ENCODE results near the gene CLSTN3. TPM values are rescaled to one million over a fixed set of nuclear protein-coding genes. Genes with fewer than 3 reads are reported as not detected.

CLSTN3 gene
- total RNA-seq, 4 donors from 2014 or later = 13.9 to 98.7 (median 24.4) TPM

DNA sequence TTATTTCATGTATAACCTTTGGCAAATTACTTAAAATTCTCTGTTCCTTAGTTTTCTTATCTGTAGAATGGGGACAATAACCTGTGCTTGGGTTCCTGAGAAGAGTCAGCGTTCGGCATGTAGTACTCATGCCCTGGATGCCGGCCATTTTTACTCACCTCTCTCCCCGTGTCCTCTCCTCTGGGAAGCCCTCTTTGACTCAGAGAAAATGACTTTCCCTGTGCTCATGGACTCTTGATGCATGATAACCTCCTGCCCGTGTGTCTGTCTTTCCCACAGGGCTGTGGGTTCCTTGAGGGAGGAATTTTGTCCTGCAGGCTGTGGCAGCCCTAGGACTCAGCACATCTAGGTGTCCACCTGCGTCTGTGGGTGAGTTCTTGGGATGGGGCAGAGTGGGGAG is 15.3 kb upstream of the CLSTN3 start:
- intact Hi-C loops (cut with DNase I; ENCODE audit: low total_unique reads) = no loop called here

GRCh38 chr12:7116196-7116595 is 14.0 kb upstream of the CLSTN3 start:
- no peak overlapping the region for H3K27ac ChIP-seq
- DNase-seq = no peak
- no peaks in the 10 kb centered on the region for H3K9me3 ChIP-seq
- H3K4me1 ChIP-seq = peaks cover 0 to 7% (median 0%) of the 10 kb centered on the region in 4 donors
- intact Hi-C loops (cut with DNase I; ENCODE audit: low total_unique reads) = no loop called here
- H3K27me3 ChIP-seq = no peaks in the 10 kb centered on the region
- no peak overlapping the region for H3K4me3 ChIP-seq
- in situ Hi-C loops (cut with MboI; ENCODE audit: low pct_ligation_motif_present in 1 of 4, low pct_unique_long_range_greater_than_20kb in 1 of 4, low sequenced_read_pairs in 3 of 4) = loop anchor here in 3 of 4 donors (25.0 kb wide), 2 partner anchors 179 to 204 kb away; partner anchors contain the start of genes ATN1 (in 2 of the 3), C12orf57 (in 2 of the 3), RNU7-1 (in 2 of the 3) and ENO2 (in 1 of the 3)
- WGBS, 2 donors (ENCODE audit: low coverage in 1 of 2) = 93% methylated on average over 3 of the region's 3 CpGs; no CpG with 5 or more reads in 1 of the 2 donors
- no peaks in the 10 kb centered on the region for H3K36me3 ChIP-seq
- TF ChIP-seq EP300 (IDR thresholded peaks at IDR 0.05; ENCODE audit: low read depth) = no peak
- no peak for TF ChIP-seq POLR2A (IDR thresholded peaks at IDR 0.05)
- no peak for TF ChIP-seq CTCF (IDR thresholded peaks at IDR 0.05)
- TF ChIP-seq POLR2AphosphoS5 (IDR thresholded peaks at IDR 0.05) = no peak

More for the DNA sequence above, 15.3 kb upstream of the CLSTN3 start:
- Histone ChIP-seq H3K4me1 (peaks cover 0 to 7% (median 0%) of the 10 kb centered on the region in 4 donors), H3K4me3 (no peak overlapping the region), H3K27me3 (no peaks in the 10 kb centered on the region), H3K36me3 (no peaks in the 10 kb centered on the region), H3K27ac (no peak overlapping the region), H3K9me3 (no peaks in the 10 kb centered on the region)
- in situ Hi-C loops (cut with MboI; ENCODE audit: low pct_ligation_motif_present in 1 of 4, low pct_unique_long_range_greater_than_20kb in 1 of 4, low sequenced_read_pairs in 3 of 4) = loop anchor here in 3 of 4 donors (25.0 kb wide), 2 partner anchors 178 to 203 kb away; partner anchors contain the start of genes ATN1 (in 2 of the 3), C12orf57 (in 2 of the 3), RNU7-1 (in 2 of the 3) and ENO2 (in 1 of the 3)
- no peak for TF ChIP-seq POLR2A (IDR thresholded peaks at IDR 0.05)
- no peak for TF ChIP-seq EP300 (IDR thresholded peaks at IDR 0.05; ENCODE audit: low read depth)
- no peak for TF ChIP-seq POLR2AphosphoS5 (IDR thresholded peaks at IDR 0.05)
- TF ChIP-seq CTCF (IDR thresholded peaks at IDR 0.05) = no peak
- no peak for DNase-seq
- 94 to 100% methylated on average over 2 to 6 of the region's 6 CpGs for WGBS, 2 donors (ENCODE audit: low coverage in 1 of 2)

DNA sequence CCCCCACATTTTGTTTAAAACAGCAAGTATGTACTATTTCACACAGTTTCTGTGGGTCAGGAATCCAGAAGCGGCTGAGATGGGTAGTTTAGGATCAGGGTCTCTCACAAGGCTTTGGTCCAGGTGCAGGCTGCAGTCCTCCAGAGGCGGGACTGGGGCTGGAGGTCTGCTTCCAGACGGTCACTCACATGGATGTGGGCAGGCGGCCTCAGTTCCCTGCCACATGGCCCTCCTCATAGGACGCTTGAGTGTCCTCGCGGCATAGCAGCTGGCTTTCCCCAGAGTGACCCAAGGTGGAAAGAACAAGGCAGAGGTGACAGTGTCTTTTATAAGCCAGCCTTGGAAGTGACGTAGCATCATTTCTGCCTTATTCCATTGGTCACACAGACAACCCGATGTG is 13.3 kb upstream of the CLSTN3 start:
- intact Hi-C loops (cut with DNase I; ENCODE audit: low total_unique reads) = no loop called here
- DNase-seq = no peak
- peaks cover 0 to 7% (median 0%) of the 10 kb centered on the region in 4 donors for H3K4me1 ChIP-seq
- H3K4me3 ChIP-seq = no peak overlapping the region
- in situ Hi-C loops (cut with MboI; ENCODE audit: low pct_ligation_motif_present in 1 of 4, low pct_unique_long_range_greater_than_20kb in 1 of 4, low sequenced_read_pairs in 3 of 4) = loop anchor here in 3 of 4 donors (25.0 kb wide), 2 partner anchors 180 to 205 kb away; partner anchors contain the start of genes ATN1 (in 2 of the 3), C12orf57 (in 2 of the 3), RNU7-1 (in 2 of the 3) and ENO2 (in 1 of the 3)
- TF ChIP-seq POLR2A (IDR thresholded peaks at IDR 0.05) = no peak
- H3K9me3 ChIP-seq = no peaks in the 10 kb centered on the region
- no peaks in the 10 kb centered on the region for H3K27me3 ChIP-seq
- no peaks in the 10 kb centered on the region for H3K36me3 ChIP-seq
- H3K27ac ChIP-seq = no peak overlapping the region
- WGBS, 2 donors (ENCODE audit: low coverage in 1 of 2) = 96 to 100% methylated on average over 2 to 9 of the region's 9 CpGs

GRCh38 chr12:7117670-7118069 is 12.5 kb upstream of the CLSTN3 start:
- in situ Hi-C loops (cut with MboI; ENCODE audit: low pct_ligation_motif_present in 1 of 4, low pct_unique_long_range_greater_than_20kb in 1 of 4, low sequenced_read_pairs in 3 of 4) (loop anchor here in 3 of 4 donors (25.0 kb wide), 2 partner anchors 180 to 205 kb away; partner anchors contain the start of genes ATN1 (in 2 of the 3), C12orf57 (in 2 of the 3), RNU7-1 (in 2 of the 3) and ENO2 (in 1 of the 3)), intact Hi-C loops (cut with DNase I; ENCODE audit: low total_unique reads) (no loop called here)
- no peak for DNase-seq
- Histone ChIP-seq H3K36me3 (no peaks in the 10 kb centered on the region), H3K27ac (no peak overlapping the region), H3K27me3 (no peaks in the 10 kb centered on the region), H3K4me3 (no peak overlapping the region), H3K4me1 (peaks cover 0 to 6% (median 0%) of the 10 kb centered on the region in 4 donors), H3K9me3 (no peaks in the 10 kb centered on the region)
- TF ChIP-seq CTCF (IDR thresholded peaks at IDR 0.05) = no peak
- TF ChIP-seq POLR2A (IDR thresholded peaks at IDR 0.05) = no peak
- no peak for TF ChIP-seq POLR2AphosphoS5 (IDR thresholded peaks at IDR 0.05)
- no peak for TF ChIP-seq EP300 (IDR thresholded peaks at IDR 0.05; ENCODE audit: low read depth)
- 83 to 95% methylated on average over 1 to 3 of the region's 3 CpGs for WGBS, 2 donors (ENCODE audit: low coverage in 1 of 2)

All from transverse colon (tissue), 4 donors.